GF-D8 (cell line): ENCODE data around the gene KIAA0040.

ENCODE experiments used
- DNase-seq: peaks from one replicate; lab custom pipeline; 2025; lab: John Stamatoyannopoulos, UW

KIAA0040 gene

DNA sequence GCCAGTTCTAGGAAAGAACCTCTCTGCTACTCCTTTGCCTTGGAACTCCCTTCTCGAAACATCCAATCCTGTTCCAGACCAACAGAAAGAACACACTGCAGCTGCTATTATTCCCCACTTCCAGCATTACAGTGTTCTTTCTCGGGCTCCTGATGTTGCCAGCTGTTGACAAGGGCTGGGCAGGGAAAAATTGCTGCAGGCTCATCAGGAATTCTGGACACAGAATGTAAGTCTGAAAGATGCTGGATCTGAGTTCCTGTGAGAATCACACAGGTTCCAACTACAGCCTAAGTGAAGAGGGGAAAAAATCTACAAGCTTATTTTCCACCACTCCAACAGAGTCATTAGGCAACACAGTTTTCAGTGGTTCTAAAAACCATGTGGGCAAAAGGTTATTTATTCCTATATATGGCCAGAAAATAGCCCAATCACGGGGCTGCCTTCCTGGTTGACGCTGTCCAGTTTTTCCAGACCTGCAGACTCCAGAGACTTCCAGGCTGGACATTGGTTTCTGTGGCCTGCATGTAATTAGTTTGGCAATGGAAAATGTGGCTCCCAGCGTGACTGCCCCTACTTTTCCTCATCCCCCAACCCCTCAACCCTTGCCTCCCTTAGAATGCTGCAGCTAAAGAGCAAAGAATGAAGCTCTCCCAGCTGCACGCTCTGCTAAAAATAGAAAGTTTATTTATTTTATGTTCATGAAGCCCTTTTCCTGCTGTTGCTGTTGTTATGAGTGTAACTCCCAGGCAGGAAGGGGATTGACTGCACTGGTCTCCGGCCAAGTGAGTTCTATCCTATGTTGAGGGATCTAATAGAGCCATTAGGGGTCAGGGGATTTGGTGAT, 8.3 kb upstream of the KIAA0040 start:
- no peak for DNase-seq

DNA sequence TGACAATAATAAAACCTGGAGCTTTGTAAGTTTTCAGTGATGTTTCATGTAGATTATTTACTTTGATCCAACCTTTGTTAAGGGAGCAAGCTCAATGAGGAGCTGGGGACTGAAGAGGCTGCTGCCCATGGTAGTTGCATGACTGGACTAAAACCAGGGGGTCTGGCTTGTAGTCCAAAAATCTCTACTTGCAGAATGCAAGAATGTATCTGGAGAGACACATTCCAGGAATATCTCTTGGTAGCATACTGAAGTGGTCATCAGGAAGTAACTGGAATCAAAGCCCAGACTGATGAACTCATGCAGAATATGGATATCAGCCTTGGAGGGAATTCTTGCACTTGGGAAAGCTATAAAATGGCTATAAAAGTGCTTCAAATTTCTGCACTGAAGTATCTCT, 5.8 kb upstream of the KIAA0040 start:
- DNase-seq = no peak

DNA sequence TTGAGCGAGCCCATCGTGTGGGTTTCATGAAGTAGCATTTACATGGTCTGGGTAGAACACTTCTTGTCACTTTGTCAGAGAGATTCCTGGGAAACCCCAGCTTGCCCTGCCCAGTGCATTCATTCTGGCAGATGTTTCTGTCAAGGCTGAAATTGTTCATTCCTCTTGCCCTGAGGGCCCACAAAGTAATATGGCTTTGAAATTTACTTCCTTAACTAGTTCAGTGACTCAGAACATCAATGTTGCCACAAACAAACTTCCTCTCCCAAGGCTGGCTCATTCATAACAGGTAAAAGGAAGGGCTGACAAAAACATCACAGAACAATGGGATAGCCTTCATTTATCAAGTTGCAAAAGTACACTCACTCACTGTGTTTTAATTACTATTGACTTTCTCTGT, 5.0 kb upstream of the KIAA0040 start:
- no peak for DNase-seq

DNA sequence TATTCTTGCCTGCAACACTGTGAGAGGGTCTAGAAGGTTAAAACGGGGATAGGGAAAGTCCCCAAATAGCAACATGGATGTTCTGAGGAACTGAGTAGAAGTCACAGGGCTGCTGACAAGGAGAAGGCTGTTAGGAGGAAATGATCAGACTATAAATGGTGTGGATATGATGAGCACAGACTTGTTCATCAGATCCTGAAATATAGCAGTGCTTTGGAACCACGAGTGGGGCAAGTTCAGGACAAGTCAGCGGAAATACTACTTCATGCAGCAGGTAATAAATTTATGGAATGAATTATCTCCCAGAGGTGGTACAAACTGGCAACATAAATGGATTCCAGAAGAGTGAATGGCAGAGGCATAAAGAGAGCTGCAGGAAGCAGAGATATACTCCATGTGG, 3.2 kb upstream of the KIAA0040 start:
- DNase-seq = no peak

DNA sequence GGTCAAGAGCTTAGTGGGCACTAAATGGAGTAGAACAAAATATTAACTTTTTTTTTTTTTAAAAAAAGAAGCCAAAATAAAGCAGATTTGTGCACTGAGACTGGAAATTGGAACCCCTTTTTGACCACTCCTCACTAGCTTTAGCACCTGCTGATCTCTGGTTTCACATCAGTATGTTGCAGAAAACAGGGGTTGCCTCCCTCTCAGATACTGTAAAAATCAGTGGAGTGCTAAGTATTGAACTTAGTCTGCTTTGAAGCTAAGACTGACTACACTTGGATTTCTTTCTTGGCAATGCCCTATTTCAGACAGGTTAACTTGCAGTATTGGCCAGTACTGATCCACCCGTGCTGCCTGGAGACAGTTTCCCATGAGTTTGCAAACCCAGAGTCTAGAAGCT, 2.7 kb upstream of the KIAA0040 start:
- no peak for DNase-seq

DNA sequence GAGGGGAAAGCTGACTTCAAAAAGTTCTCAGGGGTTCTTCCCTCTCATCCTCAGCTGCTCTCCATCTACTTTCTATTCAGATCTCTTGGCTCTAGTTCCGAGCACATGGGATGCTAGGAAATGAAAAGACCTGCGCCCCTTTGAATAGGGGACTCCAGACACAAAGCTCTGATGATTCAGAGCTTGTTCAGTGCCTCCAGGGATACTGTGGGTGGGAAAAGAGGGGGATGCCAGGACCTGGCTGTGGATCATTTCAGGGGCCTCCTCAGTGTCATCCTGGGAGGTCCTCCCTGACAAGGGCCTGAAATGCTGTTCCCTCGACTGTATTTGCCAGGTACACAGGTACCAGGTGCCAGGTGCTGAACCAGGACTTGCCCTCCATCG, 943 bp upstream of the KIAA0040 start:
- no peak for DNase-seq

DNA sequence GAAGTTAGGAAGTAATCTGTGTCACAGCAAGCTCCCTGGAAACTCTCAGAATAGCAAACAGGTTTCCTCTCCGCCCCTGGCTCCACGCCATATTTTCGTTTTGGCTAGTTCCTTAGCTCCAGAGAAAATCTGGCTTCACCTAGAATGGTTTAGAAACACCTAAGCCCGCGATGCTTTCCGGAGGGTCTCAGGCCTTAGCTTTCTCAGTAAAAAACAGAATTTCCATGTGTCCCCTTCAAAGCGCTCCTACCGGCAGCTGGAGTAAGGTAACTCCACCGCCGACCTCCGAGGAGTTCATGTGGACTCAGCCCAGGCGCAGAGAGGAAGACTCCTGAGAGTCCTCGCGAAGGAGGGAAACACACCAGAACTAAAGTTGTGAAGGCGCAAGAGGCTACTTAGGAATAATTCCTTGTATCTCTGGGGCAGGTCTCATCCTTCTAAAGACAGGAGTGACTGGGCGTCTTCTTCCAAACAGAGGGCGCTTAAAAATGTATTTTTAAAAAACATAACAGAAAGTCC, 406 bp downstream of the KIAA0040 start:
- DNase-seq = no peak

DNA sequence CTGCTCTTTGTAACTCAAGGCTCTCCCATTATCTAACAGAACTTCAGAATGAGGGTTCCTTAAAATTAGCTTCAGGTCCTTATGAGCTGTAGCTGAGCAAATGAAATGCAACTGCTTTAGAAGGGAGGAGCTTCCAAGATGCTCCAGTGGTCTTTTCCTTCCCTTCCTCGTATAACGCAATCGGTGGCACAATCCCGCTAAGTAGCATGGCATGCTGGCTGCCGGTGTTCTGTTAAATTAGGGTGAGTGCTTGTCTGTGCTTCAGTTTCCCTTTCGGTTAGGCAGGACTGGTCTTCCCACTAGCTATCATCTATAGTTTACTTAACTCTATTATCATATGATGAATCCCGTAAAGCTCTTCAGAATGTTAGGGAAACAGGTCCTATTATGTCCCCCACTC, 917 bp downstream of the KIAA0040 start:
- DNase-seq = no peak

DNA sequence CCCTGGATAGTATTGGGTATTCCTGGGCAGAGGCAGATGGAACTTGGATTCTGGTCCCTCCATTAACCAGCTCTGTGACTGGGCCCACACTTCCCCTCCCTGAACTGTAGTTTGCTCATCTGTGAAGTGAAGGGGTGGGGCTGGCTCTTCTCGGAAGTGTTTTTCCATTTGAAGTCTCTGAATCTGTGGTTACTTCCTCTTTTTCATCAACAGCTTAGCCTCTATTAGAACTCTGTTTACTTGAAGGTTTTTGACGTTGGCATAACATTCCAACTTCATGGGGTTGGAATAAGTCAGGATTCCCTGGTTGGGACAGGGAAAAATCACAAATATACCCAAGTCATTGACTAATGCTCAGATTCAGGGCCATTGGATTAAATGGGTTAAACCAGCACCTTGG, 3.6 kb downstream of the KIAA0040 start:
- DNase-seq = peak; percentile 61

DNA sequence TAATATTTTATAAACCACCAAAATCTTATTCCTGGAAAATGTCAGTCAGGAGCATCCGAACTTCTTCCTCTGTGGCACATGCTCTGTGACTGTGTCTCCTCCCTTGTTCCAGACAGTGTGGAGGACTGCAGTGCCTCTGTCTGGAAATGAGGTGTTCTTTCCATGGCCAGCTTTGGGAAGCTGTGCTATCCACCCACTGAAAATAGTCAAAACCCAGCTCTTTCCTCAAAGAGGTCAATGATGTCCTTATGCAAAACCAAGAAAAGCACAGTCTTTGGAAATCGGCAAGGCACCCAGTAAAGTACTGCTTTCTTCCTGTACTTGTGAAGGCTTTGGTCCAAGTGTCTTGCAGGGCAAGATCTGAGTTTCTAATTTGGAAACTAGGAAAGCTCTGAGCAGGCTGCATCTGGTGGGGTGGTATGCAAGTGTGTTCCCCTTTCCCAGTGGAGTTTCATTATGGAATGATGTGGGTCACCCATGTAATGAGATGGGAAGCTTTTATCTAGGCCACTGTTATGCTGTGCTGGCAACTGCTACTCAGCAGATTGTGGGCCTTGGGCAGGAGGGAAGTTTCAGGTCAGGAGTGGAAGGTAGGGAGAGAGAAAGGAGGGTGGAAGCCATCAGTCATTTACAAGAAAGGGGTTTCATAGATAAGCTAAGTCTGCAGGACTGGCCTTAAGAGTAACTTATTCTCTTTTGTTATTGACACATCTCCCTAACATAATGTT, 6.0 kb downstream of the KIAA0040 start:
- no peak for DNase-seq

DNA sequence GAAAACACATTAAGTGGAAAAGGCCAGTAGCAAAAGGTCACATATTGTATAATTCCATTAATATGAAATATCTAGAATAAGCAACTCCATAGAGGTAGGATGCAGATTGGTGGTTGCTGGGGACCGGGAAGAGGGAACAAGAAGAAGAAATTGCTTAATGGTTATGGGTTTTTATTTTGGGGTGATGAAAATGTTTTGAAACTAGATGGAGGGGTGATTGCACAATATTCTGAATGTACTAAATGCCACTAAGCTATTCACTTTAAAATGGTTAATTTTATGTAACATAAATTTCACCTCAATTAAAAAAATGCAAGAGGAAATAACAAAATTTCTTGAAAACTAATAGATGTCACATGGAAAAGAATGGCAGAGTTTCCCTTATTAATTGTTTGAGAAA, 6.7 kb downstream of the KIAA0040 start:
- DNase-seq = no peak

DNA sequence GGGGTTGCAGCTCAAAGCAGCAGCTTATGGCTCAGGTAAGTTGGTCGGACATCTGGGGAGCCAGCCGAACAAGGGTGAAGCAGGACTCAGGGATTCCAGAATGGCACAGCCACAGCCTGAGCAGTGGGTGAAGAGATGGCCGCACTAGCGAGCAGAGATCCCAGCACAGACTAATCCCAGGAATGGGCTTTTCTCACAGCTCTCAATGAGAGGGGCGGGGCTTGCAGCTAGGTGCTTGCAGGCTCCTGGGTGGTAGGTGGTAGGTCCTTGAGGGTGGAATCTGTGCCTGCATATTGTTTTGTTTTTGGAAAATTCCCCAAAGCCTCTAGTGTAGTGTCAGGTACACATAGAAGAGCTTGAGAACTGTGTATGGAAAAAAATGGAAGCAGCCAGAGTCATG, 9.0 kb downstream of the KIAA0040 start:
- DNase-seq = no peak

DNA sequence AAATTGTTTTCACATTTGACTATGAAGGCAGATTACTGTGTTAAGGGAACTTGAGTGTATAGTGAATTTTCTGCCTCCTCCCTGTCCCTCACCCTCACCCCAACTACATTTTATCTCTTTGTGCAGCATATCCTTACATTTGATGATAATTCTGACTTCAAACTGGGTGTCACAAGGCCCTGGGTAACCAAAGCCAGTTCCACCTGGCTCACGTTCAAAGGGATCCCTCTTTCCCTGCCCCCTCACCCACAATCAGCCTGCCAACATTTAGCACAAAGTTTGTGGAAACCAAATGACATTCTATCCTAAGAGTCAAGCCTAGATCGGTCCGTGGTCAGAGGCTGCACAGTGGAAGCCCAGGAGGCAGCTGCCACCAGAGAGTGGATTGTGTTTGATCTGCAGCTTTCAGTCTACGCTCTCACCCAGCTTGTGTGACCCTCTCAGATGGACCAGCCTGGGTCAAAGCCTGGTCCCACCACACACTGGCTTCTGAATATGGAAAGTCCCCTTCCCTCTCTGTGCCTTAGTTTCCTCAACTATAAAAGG, 10.3 kb downstream of the KIAA0040 start:
- no peak for DNase-seq

DNA sequence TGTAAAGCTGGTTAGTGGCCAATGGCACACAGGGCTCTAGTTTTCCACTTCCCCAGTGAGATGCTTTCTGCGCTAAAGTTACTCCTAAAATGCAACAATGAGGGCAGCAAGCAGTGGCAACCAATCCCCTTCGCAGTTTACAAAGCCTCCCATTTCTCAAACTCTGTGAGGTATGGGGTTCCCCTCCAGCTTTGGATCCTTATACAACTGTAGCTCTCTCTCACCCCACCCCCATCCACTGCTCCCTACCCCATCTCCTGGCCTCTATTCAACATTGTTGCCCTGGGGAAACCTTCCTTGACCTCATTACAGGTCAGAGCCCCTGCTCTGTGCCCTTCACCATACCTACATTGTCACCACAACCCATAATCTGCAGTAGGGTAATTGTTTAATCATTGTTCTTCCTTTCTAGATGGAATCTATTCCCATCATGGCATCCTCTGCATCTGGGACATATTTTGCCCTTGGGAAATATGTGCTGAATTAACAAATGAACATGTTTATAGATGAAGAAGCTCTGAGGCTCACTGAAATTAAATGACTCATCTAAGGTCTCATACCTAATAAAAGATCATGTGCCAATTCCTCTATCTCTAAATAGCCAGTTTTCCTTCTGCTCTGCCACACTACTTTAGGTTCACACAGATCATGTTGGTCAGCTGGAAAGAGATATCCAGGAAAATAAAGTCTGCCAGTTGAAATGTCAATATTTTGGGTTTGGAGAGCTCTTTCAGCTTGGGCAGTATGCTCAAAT, 12.6 kb downstream of the KIAA0040 start:
- no peak for DNase-seq

DNA sequence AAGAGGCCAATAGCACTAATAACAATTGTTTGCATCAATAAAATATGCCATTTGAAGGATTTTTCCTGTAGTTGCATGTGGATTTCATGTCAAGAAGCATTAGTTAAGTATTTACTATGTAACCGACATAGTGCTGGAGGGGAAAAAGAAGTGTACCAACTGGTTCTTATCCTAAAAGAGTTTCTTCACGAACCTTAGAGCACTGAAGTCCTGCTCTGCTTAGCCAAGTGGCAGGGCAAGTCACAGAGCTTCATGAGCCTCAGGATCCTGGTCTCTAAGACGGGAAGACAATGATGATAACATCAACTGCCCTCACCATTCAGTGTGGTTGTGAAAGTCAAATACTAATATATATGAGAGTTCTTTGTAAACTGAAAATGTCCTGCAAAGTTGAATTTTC, 14.1 kb downstream of the KIAA0040 start:
- DNase-seq = no peak

DNA sequence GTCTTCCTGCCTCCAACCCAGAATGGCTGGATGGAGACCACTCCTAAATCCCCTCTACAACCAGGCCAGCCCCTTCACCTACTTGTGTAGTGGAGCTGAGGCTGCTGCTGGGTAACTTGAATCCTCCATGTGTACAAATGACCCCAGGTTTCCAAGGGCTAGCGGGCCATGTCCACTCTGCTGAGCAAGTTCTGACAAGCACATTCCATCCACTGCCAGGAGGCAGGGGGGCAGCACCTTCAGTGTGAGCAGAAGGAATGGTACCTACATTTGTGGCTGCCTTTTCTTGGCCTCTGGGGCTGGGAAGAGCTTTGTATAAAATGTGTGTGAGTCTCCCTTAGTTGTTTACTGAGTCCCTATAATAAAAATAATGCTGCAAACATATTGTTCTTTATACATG, 14.5 kb downstream of the KIAA0040 start:
- no peak for DNase-seq

DNA sequence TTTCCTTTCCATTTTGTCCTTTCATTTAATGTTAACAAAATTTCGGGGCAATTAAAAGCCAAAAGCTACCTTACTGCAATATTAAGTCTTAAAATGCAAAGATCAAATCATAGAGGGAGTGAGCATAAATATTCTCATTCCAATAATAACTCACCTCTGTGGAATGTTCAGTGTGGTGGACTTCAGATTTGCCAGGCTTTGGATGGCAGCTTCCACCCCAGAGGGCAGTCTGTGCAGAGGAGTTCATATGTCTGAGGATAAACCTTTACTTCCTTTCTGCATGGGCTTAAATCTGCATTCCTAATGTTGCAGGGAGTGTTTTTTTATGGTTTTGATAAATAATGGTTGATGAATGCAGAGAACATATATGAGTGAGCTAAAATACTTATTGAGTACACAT, 16.3 kb downstream of the KIAA0040 start:
- DNase-seq = no peak

DNA sequence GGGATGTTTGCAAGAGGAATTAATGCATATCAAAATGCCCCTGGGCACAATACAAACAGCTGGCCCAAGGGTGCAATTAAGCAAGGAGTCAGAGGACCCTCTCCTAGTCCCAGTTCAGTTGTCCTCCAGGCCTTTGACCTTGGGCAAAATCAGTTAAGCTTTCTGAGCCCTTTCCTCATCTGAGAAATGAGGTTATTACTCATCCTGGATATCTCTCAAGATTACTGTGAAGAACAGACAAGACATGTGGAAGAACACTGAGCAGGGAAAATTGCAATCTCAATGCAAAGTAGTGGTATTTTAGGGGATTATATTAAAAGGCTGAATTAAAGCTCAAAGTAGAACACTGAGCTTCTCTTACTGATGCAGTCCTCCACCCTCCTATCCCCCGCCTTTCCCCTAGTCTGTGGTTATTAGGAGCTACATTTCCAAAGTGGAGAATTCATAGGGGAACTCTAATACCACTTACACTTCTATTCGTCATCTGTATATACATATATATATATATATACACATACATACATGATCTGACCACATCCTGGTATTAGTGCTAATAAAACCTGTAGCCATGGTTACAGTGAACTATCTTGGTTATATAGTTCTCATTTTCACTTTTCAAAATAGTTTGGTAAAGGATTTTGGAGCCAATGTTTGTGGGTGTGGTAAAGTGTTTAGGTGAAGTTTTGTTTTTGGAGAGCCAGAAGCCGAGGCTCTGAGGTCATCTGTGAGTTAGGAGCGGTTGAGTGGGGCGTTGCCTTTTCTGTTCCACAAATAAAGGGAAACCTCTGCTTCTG, 18.1 kb downstream of the KIAA0040 start:
- DNase-seq = no peak

DNA sequence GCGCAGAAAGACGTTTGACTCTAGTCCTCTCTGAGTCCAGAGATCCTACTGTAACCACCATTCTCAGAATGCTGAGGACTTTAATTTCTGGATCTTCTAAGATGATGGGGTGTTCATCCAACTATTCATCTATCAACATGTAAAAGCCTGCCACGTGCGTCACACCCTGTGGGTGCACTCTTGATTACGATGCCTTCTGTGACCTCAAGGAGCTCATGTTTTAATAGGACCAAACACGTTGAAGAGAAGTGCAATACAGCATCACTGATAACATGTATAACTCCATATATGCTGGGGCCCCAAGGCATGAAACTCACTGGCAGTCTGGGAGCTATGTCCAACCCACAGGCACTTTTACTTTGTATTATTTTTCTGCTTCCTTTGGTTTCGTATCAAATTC, 19.0 kb downstream of the KIAA0040 start:
- DNase-seq = no peak

DNA sequence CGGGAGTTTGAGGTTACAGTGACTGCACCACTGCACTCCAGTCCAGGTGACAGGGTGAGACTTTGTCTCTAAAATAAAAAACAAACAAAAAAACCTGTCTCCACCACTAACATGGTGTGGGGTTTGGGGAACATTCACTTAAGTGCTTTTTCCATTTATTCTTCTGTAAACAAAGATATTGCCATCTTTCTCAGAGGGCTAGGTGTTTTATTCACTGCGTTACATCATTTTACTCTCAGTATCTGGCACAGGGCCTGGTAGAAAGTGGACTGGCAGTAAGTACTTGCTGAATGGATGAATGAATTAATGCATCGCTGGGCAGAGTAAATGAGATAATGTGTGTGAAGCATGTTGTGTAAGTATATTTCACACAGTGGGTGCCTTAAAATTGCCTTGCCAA, 20.1 kb downstream of the KIAA0040 start:
- DNase-seq = no peak

DNA sequence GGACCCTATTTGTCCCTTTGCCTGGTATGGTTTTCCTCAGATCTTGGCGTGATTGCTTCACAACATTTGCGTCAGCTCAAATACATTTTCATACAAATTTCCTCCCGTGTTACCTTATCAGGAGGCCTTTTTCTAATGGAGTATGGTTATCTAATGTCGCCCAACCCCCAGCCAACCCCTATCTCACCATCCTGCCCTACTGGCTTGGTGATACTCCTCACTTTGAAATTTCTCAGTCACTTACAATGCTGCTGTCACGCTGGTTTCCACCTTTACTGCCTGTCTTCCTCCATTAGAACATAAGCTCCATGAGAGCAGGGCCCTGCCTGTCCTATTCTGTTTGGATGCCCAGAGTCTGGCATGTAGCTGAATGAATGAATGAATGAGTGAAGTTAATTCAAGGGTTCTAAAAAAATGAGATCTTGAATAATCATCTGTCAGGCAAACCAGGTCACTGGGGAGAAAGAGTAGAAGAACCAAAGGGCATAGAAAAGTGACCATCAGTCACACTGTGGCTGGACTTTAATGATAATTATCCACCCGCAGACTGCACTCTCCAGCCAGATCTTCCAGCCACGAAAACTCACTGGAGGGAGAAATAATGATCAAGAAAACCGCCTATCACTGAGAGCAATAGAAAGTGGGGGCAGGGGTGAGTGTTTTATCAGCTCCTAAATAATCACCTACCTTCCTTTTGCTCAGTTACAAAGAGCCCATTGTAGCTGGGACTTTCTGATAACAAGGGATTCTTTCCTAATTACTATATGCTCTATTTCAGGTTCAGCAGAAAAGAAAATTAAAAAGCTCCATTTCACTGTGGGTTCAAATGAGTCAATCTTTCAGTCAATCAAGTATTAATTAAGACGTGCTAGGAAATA, 21.3 kb downstream of the KIAA0040 start:
- DNase-seq = no peak
